GM19035 (cell line): ENCODE results near the gene FANCB.

ENCODE experiments used
- ATAC-seq: cut with Tn5 transposase; IDR thresholded peaks from one replicate; pipeline ENCODE4 v1.9.1; 2021; ENCODE audit not compliant: unreplicated experiment

FANCB gene

GRCh38 chrX:14872851-14873675 is at the start of gene FANCB, which contains the start of gene MOSPD2:
Gene FANCB, minus strand, starts transcription at chrX:14873069. Its CDS starts 7,559 bp downstream, at chrX:14865510.
Gene MOSPD2, plus strand, starts transcription at chrX:14873421. Its CDS starts 108 bp downstream, at chrX:14873529.
- peak; percentile 95 for ATAC-seq

GRCh38 chrX:14922437-14922836 is 49.6 kb upstream of the FANCB start:
- no peak for ATAC-seq

- no peak for ATAC-seq
Observed at GRCh38 chrX:14920196-14920595, 47.3 kb upstream of the FANCB start.

- ATAC-seq, result no peak
Observed at GRCh38 chrX:14919407-14919806, 46.5 kb upstream of the FANCB start.

DNA sequence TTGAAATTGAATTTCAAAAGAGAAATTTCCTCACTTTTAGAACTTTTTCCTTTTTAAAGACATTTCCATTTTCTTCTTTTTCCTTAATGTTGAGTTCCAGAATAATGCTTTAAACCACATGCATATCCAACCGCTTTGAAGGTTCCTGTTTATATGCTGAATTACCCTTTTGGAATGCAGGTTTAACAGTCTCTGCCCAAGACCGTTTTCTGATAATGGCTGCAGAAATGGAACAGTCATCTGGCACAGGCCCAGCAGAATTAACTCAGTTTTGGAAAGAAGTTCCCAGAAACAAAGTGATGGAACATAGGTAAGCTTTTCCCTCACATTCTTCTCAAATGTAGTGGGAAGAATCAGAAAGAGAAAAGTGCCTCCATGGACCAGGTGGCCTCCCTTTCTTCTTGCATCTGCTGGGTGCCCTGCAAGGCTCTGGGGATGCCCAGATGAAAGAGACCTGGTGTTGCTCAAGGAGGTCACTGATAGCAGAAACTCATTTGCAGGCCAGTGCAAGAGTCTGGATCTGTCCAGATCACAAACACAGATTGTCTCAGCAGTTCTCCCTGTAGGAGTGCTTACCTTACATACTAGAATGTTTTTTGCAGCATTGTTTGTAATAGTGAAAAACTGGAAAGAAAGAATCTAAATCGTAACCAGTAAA is 43.3 kb upstream of the FANCB start:
- no peak for ATAC-seq

GRCh38 chrX:14915596-14915995 is 42.7 kb upstream of the FANCB start:
- ATAC-seq, result no peak

- no peak for ATAC-seq
Observed at GRCh38 chrX:14913241-14913640, 40.4 kb upstream of the FANCB start.

DNA sequence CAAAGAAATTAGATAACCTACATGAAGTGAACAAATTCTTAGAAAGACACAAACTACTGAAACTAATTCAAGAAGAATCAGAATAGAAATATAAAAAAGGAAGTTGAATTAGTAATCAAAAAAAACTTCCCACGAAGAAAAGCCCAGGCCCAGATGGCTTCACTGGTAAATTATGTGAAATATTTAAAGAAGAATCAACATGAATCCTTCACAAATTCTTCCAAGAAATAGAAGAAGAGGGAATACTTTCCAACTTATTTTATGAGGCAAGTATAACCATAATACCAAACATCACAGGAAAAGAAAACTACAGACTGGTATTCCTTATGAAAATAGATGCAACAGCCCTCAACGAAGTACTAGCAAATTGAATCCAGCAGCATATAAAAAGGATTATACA is 31.0 kb upstream of the FANCB start:
- no peak for ATAC-seq

DNA sequence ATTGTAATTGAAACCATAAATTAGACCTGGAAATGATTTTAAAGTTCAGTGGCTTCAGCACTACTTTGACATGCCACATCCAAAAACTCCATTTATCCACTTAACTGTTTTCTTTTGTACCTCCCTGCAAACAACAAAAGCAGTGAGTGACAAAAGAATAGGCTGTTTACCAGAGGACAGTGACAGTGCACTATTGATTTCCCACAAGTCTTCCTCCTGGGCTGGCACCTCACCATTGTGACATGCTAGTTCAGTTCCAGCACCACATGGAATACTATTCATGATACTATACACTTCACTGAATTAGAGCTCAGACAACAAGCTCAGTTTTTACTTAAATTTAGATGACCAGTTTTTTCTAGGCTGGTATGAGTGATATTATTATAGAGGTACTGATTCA is 29.7 kb upstream of the FANCB start:
- no peak for ATAC-seq

GRCh38 chrX:14899607-14900006 is 26.7 kb upstream of the FANCB start:
- ATAC-seq, result peak; percentile 59

DNA sequence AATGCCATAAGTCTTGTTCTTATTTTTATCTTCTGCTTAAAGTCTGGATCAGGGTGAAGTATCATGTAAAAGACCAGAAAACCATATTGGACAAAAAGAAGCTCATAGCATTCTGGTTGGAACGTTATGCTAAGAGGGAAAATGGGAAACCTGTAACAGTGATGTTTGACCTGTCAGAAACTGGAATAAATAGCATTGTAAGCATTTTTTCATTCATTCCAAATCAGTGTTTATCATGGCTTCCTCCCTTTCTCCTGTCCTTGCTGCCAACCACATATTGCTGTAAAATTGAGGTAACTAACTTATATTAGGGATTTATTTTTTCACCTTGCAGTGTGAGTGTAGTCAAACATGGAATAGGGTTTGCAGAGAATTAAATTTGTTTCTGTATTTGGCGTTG is 24.2 kb upstream of the FANCB start:
- no peak for ATAC-seq

- ATAC-seq, result no peak
Observed at GRCh38 chrX:14896273-14896672, 23.4 kb upstream of the FANCB start.

GRCh38 chrX:14886252-14886651 is 13.4 kb upstream of the FANCB start:
- ATAC-seq, result no peak

- ATAC-seq, result no peak
Observed at GRCh38 chrX:14884714-14885113, 11.8 kb upstream of the FANCB start.

GRCh38 chrX:14883826-14884225 is 11.0 kb upstream of the FANCB start:
- no peak for ATAC-seq

DNA sequence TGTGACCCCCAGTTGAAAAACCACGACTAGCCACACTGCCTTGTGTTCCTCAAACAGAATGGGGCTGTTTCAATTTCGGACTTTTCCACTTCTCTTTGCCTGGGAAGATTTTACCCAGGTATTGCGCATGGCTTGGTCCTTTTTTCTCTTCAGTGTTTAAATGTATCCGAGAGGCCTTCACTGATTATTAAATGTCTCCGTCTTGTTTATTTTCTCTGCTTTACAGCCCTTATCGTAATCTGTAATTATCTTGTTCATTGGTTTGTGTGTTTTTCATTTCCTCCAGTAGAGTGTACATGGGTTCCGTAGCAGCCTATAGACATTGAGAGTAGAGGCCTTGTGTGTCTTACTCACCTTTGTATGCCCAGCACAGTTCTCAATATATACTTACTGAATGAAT is 2.8 kb upstream of the FANCB start:
- no peak for ATAC-seq

- no peak for ATAC-seq
Observed at GRCh38 chrX:14873676-14874049, 794 bp upstream of the FANCB start.

DNA sequence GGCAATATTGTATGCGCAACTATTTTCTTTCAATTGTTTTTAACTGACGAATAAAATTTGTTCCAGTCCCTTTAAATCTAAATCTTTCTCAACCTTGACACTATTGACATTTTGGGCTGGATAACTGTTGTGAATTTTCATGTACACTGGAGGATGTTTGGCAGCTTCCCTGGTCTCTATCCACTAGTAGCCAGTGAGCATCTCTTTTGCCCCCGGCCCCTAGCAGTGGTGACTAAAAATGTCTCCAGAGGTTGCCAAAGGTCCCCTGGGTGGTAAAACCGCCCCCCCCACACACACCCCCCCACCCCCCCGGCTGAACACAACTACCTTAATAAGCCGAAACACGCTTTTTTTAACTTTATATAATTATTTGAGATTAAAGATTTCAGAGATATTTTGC is 514 bp downstream of the FANCB start:
- ATAC-seq, result no peak

GRCh38 chrX:14871767-14872166 is 1.1 kb downstream of the FANCB start:
- ATAC-seq, result no peak

DNA sequence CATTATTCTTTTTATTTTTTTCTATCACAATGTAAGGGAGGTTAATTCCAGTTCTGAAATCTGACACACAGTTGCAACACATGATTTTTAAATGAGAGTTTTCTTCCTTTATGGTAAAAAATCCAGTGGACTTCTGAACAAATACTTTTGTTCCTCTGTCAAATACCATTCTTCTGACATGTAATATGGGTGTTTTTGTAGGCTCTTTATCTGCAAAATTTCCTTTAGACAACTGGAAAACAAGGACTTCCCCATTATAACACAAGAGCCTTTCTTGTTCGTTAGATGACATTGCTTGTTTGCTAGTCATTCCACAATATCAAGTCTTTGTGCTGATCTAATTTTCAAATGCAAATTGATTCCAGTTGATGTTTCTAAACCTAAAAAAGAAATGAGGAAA is 7.7 kb downstream of the FANCB start:
- ATAC-seq, result no peak

GRCh38 chrX:14864631-14865030 is 8.2 kb downstream of the FANCB start:
- no peak for ATAC-seq

GRCh38 chrX:14851526-14851925 is 21.3 kb downstream of the FANCB start:
- ATAC-seq, result no peak
